HepG2 (cell line): ENCODE results near the gene RASSF10.

Source experiments
- CTCF ChIP-seq: sonication (generic); formaldehyde crosslinking; IDR thresholded peaks from 2 replicates; pipeline ENCODE4 v1.5.0; 2020; ENCODE audit warnings: mild to moderate bottlenecking, missing genetic modification reagents, moderate library complexity
- EZH2 ChIP-seq: conservative IDR thresholded peaks from 2 replicates; pipeline ENCODE4 v1.6.1; 2012; ENCODE audit warnings: mild to moderate bottlenecking, low read depth, low read length, moderate library complexity
- HOXD1 ChIP-seq: sonication (generic); formaldehyde crosslinking; IDR thresholded peaks from 2 replicates; pipeline ENCODE4 v1.5.0; 2020; ENCODE audit warnings: missing genetic modification reagents
- NFIC ChIP-seq: IDR thresholded peaks from 2 replicates; pipeline ENCODE4 v1.6.1; 2012; ENCODE audit warnings: mild to moderate bottlenecking, low read length, inconsistent platforms
- POLR2A ChIP-seq, 2 experiments: IDR thresholded peaks; 2 replicates each; pipeline ENCODE4 v1.6.1; 2011; ENCODE audit warnings: low read depth in 2 of 2, low read length in 2 of 2, mild to moderate bottlenecking in 1 of 2, moderate library complexity in 1 of 2; ENCODE audit not compliant: insufficient read depth in 1 of 2
- SSRP1 ChIP-seq: IDR thresholded peaks from 2 replicates; pipeline ENCODE4 v1.6.1; 2016; ENCODE audit warnings: control low read depth
- TAF1 ChIP-seq: sonication (generic); formaldehyde crosslinking; IDR thresholded peaks from 2 replicates; pipeline ENCODE4 v1.4.0; 2020; ENCODE audit warnings: missing genetic modification reagents
- ZBTB7A ChIP-seq: sonication (generic); formaldehyde crosslinking; IDR thresholded peaks from 2 replicates; pipeline ENCODE4 v1.8.0; 2022; ENCODE audit warnings: mild to moderate bottlenecking, missing genetic modification reagents
- ZNF629 ChIP-seq: sonication (generic); formaldehyde crosslinking; conservative IDR thresholded peaks from 2 replicates; pipeline ENCODE4 v1.5.0; 2020; ENCODE audit warnings: missing genetic modification reagents
- ZNF691 ChIP-seq: sonication (generic); formaldehyde crosslinking; IDR thresholded peaks from 2 replicates; pipeline ENCODE4 v1.4.0; 2020; ENCODE audit warnings: missing genetic modification reagents, low read depth, mild to moderate bottlenecking, borderline replicate concordance

GRCh38 chr11:12993626-12994025 lies 15.5 kb upstream of the RASSF10 start:
- no peak for TF ChIP-seq EZH2
- no peak for TF ChIP-seq HOXD1 (CRISPR knock-in tag)
- no peak for TF ChIP-seq ZBTB7A
- TF ChIP-seq NFIC: no peak
- no peak for TF ChIP-seq SSRP1 (CRISPR knock-in tag)
- TF ChIP-seq POLR2A (IDR thresholded peaks at IDR 0.05; ENCODE audit: insufficient read depth in 1 of 2, low read depth in 2 of 2, low read length in 2 of 2): no peak
- TF ChIP-seq ZNF691 (CRISPR knock-in tag): no peak
- no peak for TF ChIP-seq TAF1 (CRISPR knock-in tag)
- no peak for TF ChIP-seq CTCF
- TF ChIP-seq ZNF629 (CRISPR knock-in tag): no peak
